A549 (cell line): Measurements from ENCODE around the gene SREBF1.

ENCODE experiments used
- BHLHE40 ChIP-seq: IDR thresholded peaks from 2 replicates; pipeline ENCODE4 v1.6.1; 2012; ENCODE audit warnings: low read depth, low read length, inconsistent platforms
- CHD4 ChIP-seq: fragments of 200-600 bp; sonication (generic); IDR thresholded peaks from 2 replicates; pipeline ENCODE4 v1.6.1; 2016; ENCODE audit warnings: antibody characterized with exemption, mild to moderate bottlenecking, borderline replicate concordance
- CTCF ChIP-seq: fragments of >200 bp; sonication (Bioruptor Twin); formaldehyde crosslinking; IDR thresholded peaks from 3 replicates; pipeline ENCODE4 v1.5.1; 2016
- EP300 ChIP-seq, 2 experiments: fragments of >200 bp; sonication (Bioruptor Twin); formaldehyde crosslinking; IDR thresholded peaks; 2 replicates in 1 of 2; 3 replicates in 1 of 2; pipeline ENCODE4 v1.6.1; 2016 to 2017
- FOSL2 ChIP-seq, 2 experiments: fragments of 450-650 bp in 1 of 2; fragments of >200 bp in 1 of 2; sonication (Bioruptor Twin) in 1 of 2; formaldehyde crosslinking; IDR thresholded peaks; 2 replicates each; pipeline versions ENCODE4 v1.5.0 to v1.6.1; 2016 to 2020; ENCODE audit warnings: mild to moderate bottlenecking in 1 of 2, moderate library complexity in 1 of 2
- JUN ChIP-seq, 2 experiments: fragments of >200 bp; sonication (Bioruptor Twin); formaldehyde crosslinking; IDR thresholded peaks; 2 replicates in 1 of 2; 3 replicates in 1 of 2; pipeline ENCODE4 v1.6.1; 2016 to 2017
- NFE2L2 ChIP-seq: fragments of 150-350 bp; conservative IDR thresholded peaks from 2 replicates; pipeline ENCODE4 v1.6.1; 2014; ENCODE audit warnings: low read length
- NPAS2 ChIP-seq: fragments of 250-450 bp; sonication (Bioruptor Pico); IDR thresholded peaks from 2 replicates; pipeline ENCODE4 v1.8.0; 2022; ENCODE audit warnings: mild to moderate bottlenecking, moderate library complexity, borderline replicate concordance
- PHF8 ChIP-seq: fragments of 200-600 bp; sonication (generic); IDR thresholded peaks from 2 replicates; pipeline ENCODE4 v1.6.1; 2016; ENCODE audit warnings: low read depth, mild to moderate bottlenecking, antibody characterized with exemption, moderate library complexity, borderline replicate concordance
- POLR2A ChIP-seq: IDR thresholded peaks from 2 replicates; pipeline ENCODE4 v1.6.1; 2012; ENCODE audit warnings: mild to moderate bottlenecking, low read length
- RAD21 ChIP-seq, 2 experiments: fragments of >200 bp in 1 of 2; sonication (Bioruptor Twin) in 1 of 2; formaldehyde crosslinking in 1 of 2; IDR thresholded peaks in 1 of 2; conservative IDR thresholded peaks in 1 of 2; 2 replicates in 1 of 2; 3 replicates in 1 of 2; pipeline ENCODE4 v1.6.1; 2012 to 2018; ENCODE audit warnings: inconsistent platforms in 1 of 2
- TFCP2L1 ChIP-seq: fragments of 250-450 bp; sonication (Bioruptor Pico); IDR thresholded peaks from 2 replicates; pipeline ENCODE4 v1.5.0; 2021; ENCODE audit warnings: mild to moderate bottlenecking
- ZNF302 ChIP-seq: fragments of 250-450 bp; sonication (Bioruptor Pico); IDR thresholded peaks from 2 replicates; pipeline ENCODE4 v1.9.0; 2021; ENCODE audit warnings: inconsistent platforms, mild to moderate bottlenecking, moderate library complexity

GRCh38 chr17:17859909-17860765 is 23.4 kb upstream of the SREBF1 start:
- no peak for TF ChIP-seq POLR2A
- TF ChIP-seq PHF8 = no peak
- no peak for TF ChIP-seq JUN (IDR thresholded peaks at IDR 0.05)
- TF ChIP-seq BHLHE40 = no peak
- TF ChIP-seq CTCF = peak; percentile 99
- TF ChIP-seq FOSL2 (IDR thresholded peaks at IDR 0.05) = no peak
- TF ChIP-seq FOSL2 (CRISPR knock-in tag; IDR thresholded peaks at IDR 0.05) = no peak
- no peak for TF ChIP-seq NPAS2 (CRISPR knock-in tag)
- TF ChIP-seq RAD21 (conservative IDR thresholded peaks at IDR 0.05 in 1 of 2, IDR thresholded peaks at IDR 0.05 in 1 of 2) = peak; percentile 98 to 99
- TF ChIP-seq NFE2L2 = no peak; the same call in 1 of the 2 replicates
- TF ChIP-seq TFCP2L1 (CRISPR knock-in tag) = no peak
- no peak for TF ChIP-seq EP300 (IDR thresholded peaks at IDR 0.05)
- TF ChIP-seq ZNF302 (CRISPR knock-in tag) = no peak
- TF ChIP-seq CHD4 = no peak
